ENCODE measurements around the gene DNAJB9. TPM values are rescaled to one million over a fixed set of nuclear protein-coding genes. Genes with fewer than 3 reads are reported as not detected.
A peak's percentile ranks its signal among the peaks of the same experiment; 100 is the strongest.

The DNAJB9 gene
- polyA plus RNA-seq, 1 donor, result 13.6 TPM

DNA sequence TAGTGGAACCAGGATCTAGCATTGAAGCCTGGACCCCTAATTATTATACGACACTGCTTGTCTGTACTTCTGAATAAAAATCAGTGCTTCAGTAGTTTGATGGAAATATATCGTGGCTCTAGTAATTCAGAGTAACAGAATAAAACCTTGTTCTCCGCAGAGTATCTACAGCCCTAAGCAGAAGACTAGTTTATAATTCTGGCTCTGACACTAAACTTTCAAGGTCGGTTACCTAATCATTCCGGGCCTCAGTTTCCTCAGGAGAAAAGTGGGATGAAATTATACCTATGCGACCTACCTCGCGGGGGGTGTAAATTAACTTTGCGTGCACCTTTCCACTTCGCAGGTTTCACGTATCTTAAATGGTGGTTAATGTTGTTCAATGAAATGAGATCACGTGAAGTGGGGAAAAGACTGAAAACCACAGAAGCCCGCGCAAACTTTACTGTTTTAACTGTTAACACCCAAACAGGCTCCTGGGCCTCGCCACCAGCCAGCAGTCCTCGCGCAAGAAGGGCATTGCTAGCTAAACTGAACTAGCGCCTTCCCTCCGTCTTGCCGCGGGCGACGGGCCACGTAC lies 783 bp upstream of the DNAJB9 start:
- DNase-seq, result no peak

DNA sequence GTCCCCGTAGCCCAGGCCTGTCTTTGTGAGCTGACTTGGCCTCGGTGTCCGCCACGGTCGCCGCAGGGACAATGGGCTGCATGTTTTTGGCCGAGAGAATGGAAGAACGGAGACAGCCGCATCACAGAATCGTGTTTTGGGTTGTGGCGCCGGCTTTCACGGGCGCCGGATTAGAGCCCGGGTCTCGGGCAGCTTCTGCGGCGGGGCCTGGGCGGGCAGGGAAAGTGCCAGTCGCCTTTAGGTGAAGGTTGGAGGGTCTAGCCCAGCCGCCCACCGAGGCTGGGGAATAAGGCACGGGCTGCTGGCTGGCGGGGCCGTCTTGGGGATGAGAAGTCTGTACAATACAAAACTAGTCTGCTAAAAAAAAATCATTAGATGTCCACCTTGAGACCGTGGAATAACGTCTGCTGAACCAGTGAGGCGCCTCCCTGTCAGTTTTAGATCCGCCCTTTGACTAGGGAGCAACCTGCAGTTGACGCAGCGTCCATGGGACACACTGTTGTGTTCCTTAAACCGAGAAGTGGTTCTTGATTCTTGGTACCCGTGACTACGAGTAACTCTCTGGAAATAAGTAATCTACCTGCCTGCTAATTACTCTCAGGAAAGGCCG lies 577 bp downstream of the DNAJB9 start:
- peak; percentile 24 for DNase-seq

DNA sequence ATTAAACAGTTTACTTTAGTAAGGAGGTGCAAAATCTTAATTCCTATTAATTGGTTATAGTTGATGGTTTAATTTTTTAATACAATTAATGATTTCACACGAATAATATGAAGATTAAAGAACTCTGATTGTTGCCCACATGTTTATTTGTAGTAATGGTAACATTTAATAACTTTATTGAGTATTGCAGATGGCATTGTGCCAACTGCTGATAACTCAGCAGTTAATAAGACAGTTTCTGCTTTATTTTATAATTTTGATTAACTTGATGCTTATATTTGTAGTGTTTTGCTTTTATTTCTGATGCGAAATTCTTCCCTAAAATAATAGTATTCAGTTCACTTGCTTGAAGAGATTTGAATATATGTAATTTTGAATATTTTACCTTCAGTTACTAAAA lies 2.8 kb downstream of the DNAJB9 start:
- DNase-seq, result no peak

DNA sequence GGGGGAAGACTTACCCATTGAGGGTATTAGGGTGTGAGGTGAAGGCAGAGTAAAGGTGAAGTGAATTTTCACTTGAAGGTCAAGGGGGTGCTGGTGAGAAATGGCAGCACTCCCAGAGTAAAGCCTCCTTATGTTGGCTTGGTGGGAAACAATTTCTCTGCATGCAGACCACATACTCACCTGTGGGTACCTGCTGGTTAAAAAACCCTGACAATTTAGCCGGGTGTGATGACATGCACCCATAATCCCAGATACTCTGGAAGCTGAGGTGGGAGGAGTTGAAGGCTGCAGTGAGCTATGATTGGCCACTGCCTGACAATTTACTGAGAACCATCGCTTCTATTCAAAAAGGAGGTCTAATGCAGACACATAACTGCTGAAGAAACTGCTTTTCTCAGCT lies 5.5 kb downstream of the DNAJB9 start:
- DNase-seq, result no peak

DNA sequence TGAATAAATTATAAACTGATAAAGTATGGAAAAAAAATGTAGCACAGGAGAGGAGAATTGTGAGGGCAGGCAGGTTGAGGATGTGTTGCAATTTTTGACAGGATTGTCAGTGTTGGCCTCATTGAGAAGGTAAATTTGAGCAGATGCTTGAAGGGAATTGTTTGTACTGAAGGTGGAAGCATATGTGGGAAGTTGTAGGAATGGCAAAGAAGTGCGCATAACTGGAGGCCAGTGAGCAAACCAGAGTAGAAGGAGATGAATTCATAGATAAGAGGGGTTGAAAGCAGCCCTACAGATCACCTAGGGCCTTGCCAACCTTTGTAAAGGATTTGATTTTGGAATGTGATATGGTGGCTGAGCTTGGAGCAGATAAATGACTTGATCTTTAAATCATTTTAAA lies 6.4 kb downstream of the DNAJB9 start:
- DNase-seq, result no peak

DNA sequence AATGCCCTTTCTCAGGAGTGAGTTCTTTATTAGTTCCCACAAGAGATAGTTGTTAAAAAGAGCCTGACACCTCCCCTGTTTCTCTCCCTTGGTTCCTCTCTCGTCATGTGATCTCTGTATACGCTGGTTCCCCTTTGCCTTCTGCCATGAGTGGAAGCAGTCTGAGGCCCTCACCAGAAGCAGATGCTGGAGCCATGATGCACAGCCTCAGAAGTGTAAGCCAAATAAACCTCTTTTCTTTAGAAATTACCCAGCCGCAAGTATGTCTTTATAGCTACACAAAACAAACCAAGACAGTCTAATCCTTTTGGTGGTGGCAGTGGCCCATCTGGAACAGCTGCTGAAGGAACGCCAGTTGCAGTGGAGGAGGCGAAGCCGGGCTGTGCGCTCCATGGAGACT lies 9.3 kb downstream of the DNAJB9 start:
- no peak for DNase-seq

DNA sequence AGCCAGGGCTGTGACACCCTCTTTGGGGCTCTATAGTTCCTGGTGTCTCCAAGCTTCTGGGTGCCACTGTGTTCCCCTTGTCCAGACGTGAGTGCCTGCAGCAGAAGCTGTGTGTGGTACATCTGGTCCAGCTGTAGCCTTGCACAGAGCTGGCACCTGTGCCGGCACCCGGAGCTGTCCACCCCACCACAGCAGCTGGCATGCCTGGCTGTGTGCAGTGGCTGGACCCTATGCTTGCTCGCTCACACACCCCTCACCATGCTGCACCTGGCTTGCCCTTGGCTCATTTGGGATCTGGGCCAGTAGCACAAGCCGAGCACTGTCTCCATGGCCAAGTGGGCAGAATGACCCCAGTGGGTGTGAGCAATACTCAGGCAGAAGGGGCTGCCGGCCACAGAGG lies 10.6 kb downstream of the DNAJB9 start:
- no peak for DNase-seq

DNA sequence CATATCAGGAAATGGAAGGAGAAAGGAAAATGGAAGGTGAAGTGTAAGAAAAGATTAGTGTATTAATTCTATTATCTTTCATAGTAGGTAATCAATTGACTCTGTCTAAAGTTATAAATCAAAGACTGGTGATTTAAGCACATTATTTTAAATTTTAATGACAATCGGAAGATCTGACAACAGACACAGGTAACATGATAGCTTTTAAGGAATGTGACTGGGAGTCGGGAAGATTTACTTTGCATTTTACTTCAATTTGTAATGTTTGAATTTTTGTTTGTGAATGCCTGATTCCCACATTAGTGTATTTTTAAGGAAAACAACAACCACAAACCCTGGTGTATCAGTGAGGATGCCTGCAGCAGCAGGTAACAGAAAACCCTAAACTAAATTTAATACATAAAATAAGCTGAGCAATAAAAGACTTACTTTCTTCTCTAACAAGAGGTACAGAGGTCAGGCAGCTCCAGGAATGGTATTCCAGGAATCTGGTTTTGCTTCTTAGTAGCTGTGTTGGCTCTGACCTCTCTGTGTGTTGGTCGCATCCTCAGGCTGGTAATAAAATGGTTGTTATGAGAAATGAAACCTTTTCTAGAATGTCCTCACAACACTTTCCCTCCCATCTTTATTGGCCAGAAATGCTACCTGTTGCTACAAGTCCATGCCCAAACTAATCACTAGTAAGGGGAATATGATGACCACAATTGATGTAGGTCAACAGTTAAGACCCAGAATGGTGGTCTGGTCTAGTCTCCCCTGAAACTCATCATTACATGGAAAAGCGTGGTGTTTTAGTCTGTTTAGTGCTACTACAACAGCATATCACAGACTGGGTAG lies 12.2 kb downstream of the DNAJB9 start:
- no peak for DNase-seq

DNA sequence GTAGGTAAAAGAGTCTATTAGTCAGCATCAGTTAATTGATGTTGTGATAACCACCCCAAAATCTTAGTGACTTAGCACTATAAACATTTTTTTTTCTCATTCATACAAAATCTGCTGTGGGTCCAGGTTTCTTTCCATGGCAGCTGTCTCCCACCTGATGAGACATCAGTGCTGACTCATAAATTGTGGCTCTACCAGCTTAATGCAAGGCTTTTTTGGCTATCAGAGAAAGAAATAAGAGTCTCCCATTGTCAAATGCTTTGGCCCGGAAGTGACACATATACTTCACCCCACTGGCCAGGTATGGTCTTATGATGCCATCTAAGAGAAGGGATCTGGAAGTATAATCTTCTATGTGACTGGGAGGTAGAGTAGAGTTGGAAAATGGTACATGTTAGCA lies 14.5 kb downstream of the DNAJB9 start:
- DNase-seq, result no peak

DNA sequence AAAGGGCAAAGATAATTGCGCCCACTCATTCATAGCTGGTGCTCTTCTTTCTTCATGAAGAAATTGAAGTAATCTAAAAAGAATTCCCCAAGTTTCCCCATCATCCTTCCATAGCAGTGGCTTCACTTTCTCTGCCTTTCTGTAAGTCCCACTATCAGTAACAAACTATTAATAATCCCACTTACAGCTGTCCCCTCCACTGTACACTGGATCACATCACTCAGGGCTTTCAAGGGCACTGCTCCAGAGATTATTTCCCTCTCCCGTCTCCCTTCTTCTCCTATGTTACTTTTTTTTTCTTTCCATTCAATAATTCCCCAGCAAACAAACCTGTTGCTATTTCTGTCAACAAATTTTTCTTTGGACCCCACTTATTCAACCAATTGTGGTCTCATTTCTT lies 16.2 kb downstream of the DNAJB9 start:
- no peak for DNase-seq

DNA sequence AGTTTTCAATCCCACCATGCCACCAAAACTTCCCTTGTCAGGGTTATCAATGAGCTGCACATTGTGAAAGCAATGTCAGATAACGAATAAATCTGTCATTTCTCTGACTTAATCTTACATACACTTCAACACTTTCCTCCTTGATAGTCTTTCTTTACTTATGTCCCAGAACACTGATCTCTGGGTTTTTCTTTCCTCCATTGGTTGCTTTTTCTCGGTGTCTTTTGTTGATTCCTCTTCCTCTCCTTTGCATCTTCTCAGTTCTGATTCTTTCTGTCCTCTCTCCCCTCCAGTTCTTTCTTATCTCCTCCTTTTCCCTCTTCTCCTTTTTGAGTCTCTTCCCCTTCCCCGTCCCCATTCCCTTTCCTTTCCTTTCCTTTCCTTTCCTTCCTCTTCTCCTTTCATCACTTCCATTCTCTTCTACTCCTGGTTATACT lies 16.6 kb downstream of the DNAJB9 start:
- DNase-seq, result no peak

DNA sequence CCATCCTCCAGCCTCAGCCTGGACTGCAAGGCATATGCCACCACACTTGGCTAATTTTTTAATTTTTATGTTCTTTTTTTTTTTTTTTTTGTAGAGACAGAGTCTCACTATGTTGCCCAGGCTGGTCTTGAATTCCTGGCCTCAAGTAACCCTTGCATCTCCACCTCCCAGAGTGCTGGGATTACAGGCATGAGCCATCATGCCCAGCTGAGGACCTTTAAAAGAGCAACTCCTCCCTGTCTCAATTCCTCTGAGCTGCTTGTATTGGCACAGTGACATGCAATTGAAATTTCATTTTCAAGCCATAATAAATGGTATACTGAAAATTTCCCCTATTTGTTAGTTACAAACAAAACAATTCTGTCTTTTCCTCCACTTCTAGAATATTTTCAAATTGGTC lies 19.5 kb downstream of the DNAJB9 start:
- DNase-seq, result no peak

DNA sequence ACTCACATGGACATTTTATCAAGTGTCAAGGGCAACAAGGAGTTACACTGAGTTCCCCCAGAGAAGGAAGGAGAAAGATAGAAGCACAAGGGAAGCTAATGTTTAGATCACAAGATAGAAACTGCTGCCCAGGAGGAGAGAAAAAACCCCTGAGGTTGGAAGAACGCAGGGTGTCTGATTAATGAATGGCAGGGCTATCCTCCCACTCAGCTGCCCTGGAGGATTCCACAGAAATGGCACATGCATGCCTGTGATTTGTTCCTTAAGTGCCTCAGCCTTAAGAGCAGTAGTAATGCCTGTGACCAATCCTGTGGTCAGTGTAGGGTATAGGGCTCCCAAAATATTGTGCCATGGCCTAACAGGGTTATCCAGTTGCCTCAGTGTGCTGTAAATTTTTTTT lies 20.2 kb downstream of the DNAJB9 start:
- no peak for DNase-seq

DNA sequence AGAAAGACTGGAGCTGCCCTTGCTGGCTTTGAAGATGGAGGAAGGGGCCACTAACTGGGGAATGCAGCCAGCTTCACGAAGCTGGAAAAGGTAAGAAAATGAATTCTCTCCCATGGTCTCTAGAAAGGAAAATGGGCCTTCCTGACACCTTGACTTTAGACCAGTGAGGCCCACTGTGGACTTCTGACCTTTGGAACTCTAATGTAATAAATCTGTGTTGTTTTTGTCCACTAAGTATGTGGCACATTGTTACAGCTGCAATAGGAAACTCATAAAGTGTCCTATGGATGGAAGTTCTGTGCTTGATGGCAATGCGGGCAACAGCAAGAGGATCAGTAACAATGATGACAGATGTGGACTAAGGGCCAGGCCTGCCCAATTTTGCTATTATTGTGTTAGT lies 20.9 kb downstream of the DNAJB9 start:
- no peak for DNase-seq

DNA sequence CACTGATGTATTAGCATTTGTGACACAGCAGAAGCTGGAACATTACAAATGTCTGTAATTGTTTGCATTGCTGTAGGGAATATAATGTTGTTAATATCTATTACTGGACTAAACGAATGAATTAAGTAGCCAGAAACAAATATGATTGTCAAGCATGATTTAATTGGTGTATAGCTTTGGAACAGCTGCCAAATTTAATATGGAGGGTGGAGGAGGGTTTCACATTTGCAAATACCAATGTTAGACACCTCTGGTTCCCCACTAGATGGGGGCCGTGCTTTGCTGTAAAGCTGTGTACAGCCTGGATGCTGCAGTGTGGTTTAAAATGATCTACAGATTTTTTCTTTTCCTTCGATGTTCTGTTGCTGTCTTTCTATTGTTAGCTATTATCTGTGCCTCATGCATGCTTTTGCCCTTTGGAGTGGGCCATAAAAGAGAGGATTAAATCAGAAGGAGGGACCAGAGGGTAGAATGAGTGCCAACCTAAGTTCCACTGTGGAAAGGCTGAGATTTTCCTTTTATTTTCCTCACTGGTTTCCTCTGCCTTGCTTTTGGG lies 23.1 kb downstream of the DNAJB9 start:
- DNase-seq, result peak; percentile 16

DNA sequence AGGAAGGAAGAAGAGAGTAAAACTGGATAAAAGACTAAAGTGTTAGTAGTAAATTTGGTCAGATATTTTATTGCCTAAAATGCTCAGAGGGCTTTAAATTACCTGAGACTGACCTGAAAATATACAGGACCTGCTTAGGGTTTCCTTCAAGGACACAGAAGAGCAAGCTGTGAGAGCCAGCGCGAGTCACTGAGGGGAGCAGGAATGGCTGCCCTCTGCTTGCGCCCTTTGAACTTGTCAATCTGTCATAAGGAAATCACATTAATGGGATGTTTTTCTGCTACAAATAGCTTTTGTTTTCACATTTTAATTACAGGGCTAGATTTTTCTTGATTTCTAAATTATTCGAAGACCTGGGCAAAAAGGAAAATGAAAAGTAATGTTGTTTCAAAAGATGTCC lies 26.9 kb downstream of the DNAJB9 start:
- no peak for DNase-seq

DNA sequence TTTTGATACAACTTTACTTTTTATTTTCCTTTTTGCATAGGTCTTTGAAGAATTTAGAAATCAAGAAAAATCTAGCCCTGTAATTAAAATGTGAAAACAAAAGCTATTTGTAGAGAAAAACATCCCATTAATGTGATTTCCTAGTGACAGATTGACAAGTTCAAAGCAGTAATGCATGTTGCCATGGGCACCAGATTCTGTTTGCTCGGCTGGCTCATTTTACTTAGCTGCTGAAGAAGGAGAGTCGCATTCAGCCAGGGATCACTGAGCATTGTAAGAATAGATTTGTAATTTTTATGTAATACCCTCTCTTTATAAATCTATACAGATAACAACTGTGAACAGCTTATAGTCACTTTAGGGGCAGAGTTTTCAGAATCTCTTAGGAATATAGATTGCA lies 28.5 kb downstream of the DNAJB9 start:
- peak; percentile 3 for DNase-seq

DNA sequence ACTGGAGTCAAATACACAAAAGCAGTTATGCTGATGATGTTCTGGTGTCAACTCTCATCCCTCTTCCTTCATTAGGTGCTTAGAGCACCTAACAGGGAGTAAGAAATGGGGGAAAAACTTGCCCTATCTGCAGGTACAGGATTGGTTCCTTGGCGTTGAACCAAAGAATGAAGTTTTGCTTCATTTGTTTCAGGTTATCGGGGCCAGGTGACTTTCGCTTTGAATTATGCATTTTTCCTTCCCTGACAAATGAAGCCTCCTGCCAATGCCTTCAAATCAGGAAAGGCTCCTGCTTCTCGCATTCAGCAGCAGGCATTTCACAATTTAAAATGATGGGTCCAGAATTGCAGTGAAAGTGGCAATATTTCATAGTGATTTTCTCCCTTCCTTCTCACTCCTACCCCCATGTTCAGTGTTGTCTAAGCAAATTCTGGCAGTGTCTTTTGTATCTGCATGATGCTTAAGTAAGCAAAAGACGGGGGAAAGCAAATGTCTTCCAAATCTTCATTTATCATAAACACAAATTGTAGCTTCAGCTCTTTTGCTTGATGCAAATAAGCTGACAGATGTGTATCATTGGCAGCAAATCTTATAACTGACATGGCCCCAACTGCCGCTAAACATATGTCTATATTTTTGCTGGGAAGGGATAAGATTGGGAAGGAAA lies 29.4 kb downstream of the DNAJB9 start:
- no peak for DNase-seq

DNA sequence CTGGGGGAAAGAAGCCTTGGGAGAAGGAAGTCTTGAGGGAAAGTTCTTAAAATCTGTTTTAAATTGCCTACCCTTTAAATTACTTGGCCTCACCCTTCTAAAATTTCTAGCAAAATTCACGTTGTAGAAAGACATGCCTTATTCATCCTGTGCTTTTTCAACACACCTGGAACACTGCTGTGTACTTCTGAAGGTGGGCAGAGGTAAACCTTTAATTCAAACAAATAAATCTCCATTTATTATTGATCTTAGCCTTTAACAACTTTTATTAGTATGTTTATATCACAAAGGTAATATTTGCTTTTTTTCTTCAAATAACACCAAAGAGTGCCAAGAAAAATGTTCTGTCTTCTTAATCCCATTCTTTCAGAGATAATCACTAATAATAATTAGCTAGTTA lies 30.7 kb downstream of the DNAJB9 start:
- DNase-seq, result no peak

DNA sequence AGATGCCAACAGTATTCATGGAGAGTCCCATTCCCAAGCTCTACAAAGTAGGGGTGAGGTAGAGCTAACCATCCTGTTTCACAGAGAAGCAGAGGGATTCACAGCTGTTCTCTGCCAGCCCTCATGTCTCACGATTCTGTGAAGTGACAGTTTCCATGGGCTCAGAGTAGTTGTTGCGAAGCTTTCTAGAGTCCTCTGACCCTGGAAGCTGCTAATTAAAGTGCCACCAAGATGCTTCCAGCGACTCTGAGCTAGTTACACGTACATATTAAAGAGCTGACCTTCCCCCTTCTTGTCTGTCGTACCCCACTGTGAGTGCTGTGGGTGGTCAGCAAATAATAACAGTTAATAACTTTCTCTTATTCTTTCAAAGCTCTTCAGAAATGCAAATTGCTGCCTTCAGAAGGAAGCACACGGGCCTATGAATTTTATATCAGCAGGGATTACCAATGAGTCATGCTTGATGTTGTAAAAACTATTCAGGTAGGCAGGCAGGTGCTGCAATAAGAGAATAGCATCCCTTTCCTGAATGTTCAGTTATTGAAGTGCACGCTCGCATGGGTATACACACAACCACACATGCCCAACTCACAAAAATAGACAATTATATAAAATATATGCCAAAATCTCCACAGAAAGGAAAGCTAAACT lies 34.1 kb downstream of the DNAJB9 start:
- DNase-seq, result no peak

DNA sequence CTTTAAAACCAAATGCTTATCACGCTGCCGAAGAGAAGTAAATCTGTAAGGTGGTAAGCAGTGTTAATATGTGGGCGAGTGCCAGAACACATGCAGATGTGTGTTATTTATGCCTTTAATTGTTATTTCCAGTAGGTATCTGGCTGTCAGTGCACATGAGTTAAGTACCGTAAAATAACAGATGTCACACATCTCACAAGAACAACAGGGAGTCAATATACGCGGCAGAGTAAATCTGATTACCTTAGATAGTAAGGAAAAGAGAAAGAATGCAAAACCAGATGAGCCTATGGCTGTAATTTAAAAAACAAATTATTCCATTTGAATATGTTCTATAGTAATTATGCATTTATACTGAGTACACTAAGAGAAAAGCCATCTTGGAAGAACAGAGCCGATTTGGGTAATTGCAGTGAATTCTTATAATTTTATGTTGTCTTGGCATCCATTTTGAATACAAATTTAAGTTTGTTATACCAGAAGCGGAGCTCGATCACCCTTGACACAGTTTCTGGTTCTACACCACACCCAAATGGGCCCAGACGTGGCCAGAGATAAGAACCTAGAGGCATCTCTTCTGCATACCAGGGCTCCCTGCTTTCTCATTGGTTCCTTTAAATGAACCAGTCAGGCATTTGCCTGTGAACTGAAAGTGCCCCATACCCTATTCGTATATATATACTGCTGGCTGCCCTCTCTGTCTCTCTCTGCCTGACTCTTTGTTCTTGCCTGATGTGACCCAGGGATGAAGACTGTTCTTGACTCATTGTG lies 34.8 kb downstream of the DNAJB9 start:
- DNase-seq, result no peak
